CD4-positive, alpha-beta memory T cell (primary cell): ENCODE data around the gene CCT6B. TPM values are rescaled to one million over a fixed set of nuclear protein-coding genes. Genes with fewer than 3 reads are reported as not detected.

ENCODE experiments used
- CTCF ChIA-PET: fragments of 350-600 bp; sonication (Branson Sonifier 250); formaldehyde crosslinking; loops from one replicate; lab custom pipeline; 2021; ENCODE audit warnings: inconsistent platforms; ENCODE audit not compliant: partially characterized antibody; lab: Charles Lee
- POLR2A ChIA-PET: fragments of 350-600 bp; sonication (Branson Sonifier 250); formaldehyde crosslinking; loops from one replicate; lab custom pipeline; 2021; ENCODE audit not compliant: partially characterized antibody; lab: Charles Lee
- DNase-seq, 5 donors: peaks; one replicate each; pipeline versions ENCODE4 v3.0.0 to v3.0.0-alpha.2; 2020 to 2022; ENCODE audit warnings: mixed read lengths in 1 of 5
- H3K27ac ChIP-seq: one replicate; pipeline ENCODE4 v1.7.0; 2013; ENCODE audit warnings: low read depth, low read length
- H3K27me3 ChIP-seq: 2 replicates; pipeline ENCODE4 v1.7.0; 2013; ENCODE audit warnings: mild to moderate bottlenecking, low read length, moderate library complexity; ENCODE audit not compliant: insufficient read depth
- H3K36me3 ChIP-seq: 2 replicates; pipeline ENCODE4 v1.7.0; 2013; ENCODE audit warnings: mild to moderate bottlenecking, low read length, moderate library complexity; ENCODE audit not compliant: insufficient read depth
- H3K4me1 ChIP-seq: 2 replicates; pipeline ENCODE4 v1.7.0; 2013; ENCODE audit warnings: mild to moderate bottlenecking, low read length, moderate library complexity; ENCODE audit not compliant: insufficient read depth
- H3K4me3 ChIP-seq, 2 donors: one replicate each; pipeline ENCODE4 v1.7.0; 2013; ENCODE audit warnings: low read length in 2 of 2, mild to moderate bottlenecking in 1 of 2
- H3K9me3 ChIP-seq, 2 donors: one replicate each; pipeline ENCODE4 v1.7.0; 2013; ENCODE audit warnings: low read length in 2 of 2, control low read depth in 1 of 2; ENCODE audit not compliant: control insufficient read depth in 1 of 2
- H3K27ac Mint-ChIP-seq, 7 donors: one replicate each; pipeline ENCODE4 v1.8.0; 2020 to 2021; ENCODE audit warnings: mixed read lengths in 7 of 7, mild to moderate bottlenecking in 6 of 7, inconsistent platforms in 3 of 7, moderate library complexity in 3 of 7
- H3K27me3 Mint-ChIP-seq, 2 donors: one replicate each; pipeline ENCODE4 v1.8.0; 2020 to 2021; ENCODE audit warnings: mixed read lengths in 2 of 2
- H3K36me3 Mint-ChIP-seq, 2 donors: one replicate each; pipeline ENCODE4 v1.8.0; 2020 to 2021; ENCODE audit warnings: mixed read lengths in 2 of 2, inconsistent platforms in 1 of 2, mild to moderate bottlenecking in 1 of 2
- H3K4me1 Mint-ChIP-seq, 4 donors: one replicate each; pipeline ENCODE4 v1.8.0; 2020 to 2021; ENCODE audit warnings: mixed read lengths in 4 of 4, mild to moderate bottlenecking in 1 of 4
- H3K4me3 Mint-ChIP-seq, 8 donors: one replicate each; pipeline ENCODE4 v1.8.0; 2020 to 2021; ENCODE audit warnings: mixed read lengths in 8 of 8, mild to moderate bottlenecking in 7 of 8, moderate library complexity in 6 of 8, inconsistent platforms in 3 of 8
- H3K9me3 Mint-ChIP-seq, 8 donors: one replicate each; pipeline ENCODE4 v1.8.0; 2020 to 2021; ENCODE audit warnings: mixed read lengths in 8 of 8, mild to moderate bottlenecking in 5 of 8, inconsistent platforms in 3 of 8, moderate library complexity in 1 of 8
- intact Hi-C: fragments of 100-400 bp; cut with micrococcal nuclease; formaldehyde crosslinking; loops from one replicate; pipeline ENCODE4 v1.15.1; 2023
- polyA plus RNA-seq, 2 donors: library from polyadenylated mRNA; unstranded; fragments of 300-500 nt; fragmentation: Illumina TruSeq; gene quantifications; one replicate each; pipeline ENCODE4 v1.2.3, GENCODE V29; 2021
- total RNA-seq, 2 experiments: library from RNA; stranded (reverse); gene quantifications; one replicate each; pipeline ENCODE4 v1.2.3, GENCODE V29; 2021

Gene CCT6B
- total and polyA plus RNA-seq, 4 experiments from 2014 or later, result 0.61 to 2.1 (median 1.8) TPM

DNA sequence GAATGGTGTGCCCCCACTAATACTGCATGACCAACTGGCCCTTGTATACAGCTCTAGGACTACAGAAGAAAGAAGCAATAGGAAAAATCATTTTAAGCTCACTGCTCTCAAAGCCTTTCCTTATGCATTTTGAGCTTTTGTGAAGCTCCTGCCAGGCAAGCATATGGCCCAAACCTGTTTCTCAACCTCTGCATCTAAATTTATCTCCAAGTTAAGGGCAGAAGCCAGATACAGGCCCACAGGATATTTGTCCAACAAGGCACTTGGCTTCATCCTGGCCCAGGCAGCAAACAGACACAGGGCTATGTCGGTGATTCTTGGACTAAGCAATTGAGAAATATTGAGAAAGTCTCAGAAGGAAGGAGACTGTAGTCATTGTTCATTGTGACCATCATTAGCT lies 43.9 kb downstream of the CCT6B start:
- peaks cover 1 to 5% of the 10 kb centered on the region in 2 donors for H3K27me3 Mint-ChIP-seq
- ChIA-PET POLR2A (no interaction called here), CTCF (no interaction called here)
- H3K36me3 Mint-ChIP-seq, result no peaks in the 10 kb centered on the region
- H3K4me1 ChIP-seq, result no peaks in the 10 kb centered on the region
- no peak overlapping the region for H3K4me3 ChIP-seq
- no peak for DNase-seq
- no peaks in the 10 kb centered on the region for H3K9me3 ChIP-seq
- no peak overlapping the region for H3K4me3 Mint-ChIP-seq
- H3K4me1 Mint-ChIP-seq, result no peaks in the 10 kb centered on the region
- no peak overlapping the region for H3K27ac ChIP-seq
- no peaks in the 10 kb centered on the region for H3K36me3 ChIP-seq
- H3K27ac Mint-ChIP-seq, result no peak overlapping the region
- peaks cover 0 to 2% (median 0%) of the 10 kb centered on the region in 8 donors for H3K9me3 Mint-ChIP-seq
- intact Hi-C loops, result no loop called here
- no peaks in the 10 kb centered on the region for H3K27me3 ChIP-seq

DNA sequence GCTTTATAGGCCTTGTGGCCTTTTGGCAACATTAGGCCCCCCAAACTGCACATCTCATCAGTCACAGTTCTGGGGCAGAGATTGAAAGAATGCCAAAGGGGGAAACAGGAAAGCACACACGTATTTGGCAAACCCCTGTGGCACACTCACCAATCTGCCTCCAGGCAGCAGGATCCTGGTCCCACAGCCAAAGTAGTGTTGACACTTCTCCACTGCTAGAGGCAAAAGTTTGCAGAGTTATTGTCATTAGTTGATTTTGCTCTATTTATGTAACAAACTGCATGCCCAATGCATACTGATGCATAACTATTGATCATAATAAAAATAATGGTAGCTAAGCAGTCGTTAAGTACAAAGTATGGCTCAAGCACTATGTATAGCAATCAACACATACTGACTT lies 45.1 kb downstream of the CCT6B start:
- H3K27me3 Mint-ChIP-seq, result peaks cover 3 to 5% of the 10 kb centered on the region in 2 donors
- H3K4me1 Mint-ChIP-seq, result no peaks in the 10 kb centered on the region
- no peaks in the 10 kb centered on the region for H3K9me3 ChIP-seq
- H3K36me3 ChIP-seq, result no peaks in the 10 kb centered on the region
- no peaks in the 10 kb centered on the region for H3K27me3 ChIP-seq
- CTCF ChIA-PET, result interaction anchor here (0.8 kb wide), 1 partner anchor 27 kb away, joined by 3 read pairs; no protein-coding TSS in a partner anchor
- intact Hi-C loops, result no loop called here
- H3K4me1 ChIP-seq, result no peaks in the 10 kb centered on the region
- H3K27ac Mint-ChIP-seq, result no peak overlapping the region
- DNase-seq, result no peak
- no peak overlapping the region for H3K27ac ChIP-seq
- H3K9me3 Mint-ChIP-seq, result peaks cover 0 to 2% (median 0%) of the 10 kb centered on the region in 8 donors
- H3K4me3 Mint-ChIP-seq, result no peak overlapping the region
- no peak overlapping the region for H3K4me3 ChIP-seq
- H3K36me3 Mint-ChIP-seq, result no peaks in the 10 kb centered on the region
- POLR2A ChIA-PET, result no interaction called here

DNA sequence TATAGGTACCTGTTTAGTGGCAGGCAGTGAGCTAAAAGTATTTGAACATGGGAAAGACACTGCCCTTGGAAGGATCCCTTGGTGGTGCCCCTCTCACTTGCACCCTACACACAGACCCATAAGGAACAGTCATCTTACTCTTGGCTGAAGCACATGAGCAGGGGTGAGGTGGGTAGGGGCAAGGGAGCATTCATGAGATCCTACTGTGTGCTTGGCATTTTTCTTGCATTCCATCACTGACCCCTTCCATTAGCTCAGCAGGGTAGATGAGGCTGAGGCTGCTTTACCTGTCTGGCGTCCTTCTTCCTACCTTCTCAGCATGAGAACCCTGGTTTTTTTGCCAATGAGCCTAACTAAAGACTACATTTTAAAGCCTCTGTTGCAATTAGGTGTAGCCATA lies 48.3 kb downstream of the CCT6B start:
- POLR2A ChIA-PET, result no interaction called here

DNA sequence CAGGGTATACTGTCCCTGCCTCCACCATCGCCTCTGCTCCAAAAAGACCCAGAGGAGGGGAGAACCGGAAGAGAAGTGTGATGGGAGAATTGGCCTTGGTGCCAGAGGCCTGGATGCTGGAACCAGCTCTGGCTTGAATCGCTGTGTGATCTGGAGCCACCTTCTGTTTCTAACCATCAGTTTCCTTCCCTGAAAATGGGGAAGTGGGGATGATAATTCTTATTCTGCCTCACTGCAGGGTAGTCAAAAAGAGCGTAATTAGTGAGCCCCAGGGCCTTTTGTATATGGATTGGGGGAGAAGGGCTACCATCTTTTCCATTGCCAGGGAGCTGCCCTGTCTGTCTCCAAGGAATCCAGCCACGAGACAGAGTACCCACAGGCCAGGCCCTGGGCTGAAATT lies 52.2 kb downstream of the CCT6B start:
- Mint-ChIP-seq H3K36me3 (no peaks in the 10 kb centered on the region), H3K27ac (no peak overlapping the region), H3K27me3 (peaks cover 6 to 14% of the 10 kb centered on the region in 2 donors), H3K4me3 (no peak overlapping the region), H3K9me3 (no peaks in the 10 kb centered on the region), H3K4me1 (no peaks in the 10 kb centered on the region)
- ChIA-PET CTCF (no interaction called here), POLR2A (no interaction called here)
- Histone ChIP-seq H3K27ac (no peak overlapping the region), H3K36me3 (no peaks in the 10 kb centered on the region), H3K9me3 (no peaks in the 10 kb centered on the region), H3K4me1 (no peaks in the 10 kb centered on the region), H3K27me3 (no peaks in the 10 kb centered on the region), H3K4me3 (no peak overlapping the region)
- DNase-seq, result no peak
- intact Hi-C loops, result no loop called here

More for the DNA sequence above, 48.3 kb downstream of the CCT6B start:
- Histone ChIP-seq H3K4me1 (no peaks in the 10 kb centered on the region), H3K27ac (no peak overlapping the region), H3K27me3 (no peaks in the 10 kb centered on the region), H3K9me3 (no peaks in the 10 kb centered on the region), H3K36me3 (no peaks in the 10 kb centered on the region), H3K4me3 (no peak overlapping the region)
- intact Hi-C loops, result no loop called here
- CTCF ChIA-PET, result no interaction called here
- H3K9me3 Mint-ChIP-seq, result peaks cover 0 to 2% (median 0%) of the 10 kb centered on the region in 8 donors
- no peak for DNase-seq
- no peak overlapping the region for H3K4me3 Mint-ChIP-seq
- no peak overlapping the region for H3K27ac Mint-ChIP-seq
- peaks cover 3 to 6% of the 10 kb centered on the region in 2 donors for H3K27me3 Mint-ChIP-seq
- no peaks in the 10 kb centered on the region for H3K36me3 Mint-ChIP-seq
- H3K4me1 Mint-ChIP-seq, result no peaks in the 10 kb centered on the region

DNA sequence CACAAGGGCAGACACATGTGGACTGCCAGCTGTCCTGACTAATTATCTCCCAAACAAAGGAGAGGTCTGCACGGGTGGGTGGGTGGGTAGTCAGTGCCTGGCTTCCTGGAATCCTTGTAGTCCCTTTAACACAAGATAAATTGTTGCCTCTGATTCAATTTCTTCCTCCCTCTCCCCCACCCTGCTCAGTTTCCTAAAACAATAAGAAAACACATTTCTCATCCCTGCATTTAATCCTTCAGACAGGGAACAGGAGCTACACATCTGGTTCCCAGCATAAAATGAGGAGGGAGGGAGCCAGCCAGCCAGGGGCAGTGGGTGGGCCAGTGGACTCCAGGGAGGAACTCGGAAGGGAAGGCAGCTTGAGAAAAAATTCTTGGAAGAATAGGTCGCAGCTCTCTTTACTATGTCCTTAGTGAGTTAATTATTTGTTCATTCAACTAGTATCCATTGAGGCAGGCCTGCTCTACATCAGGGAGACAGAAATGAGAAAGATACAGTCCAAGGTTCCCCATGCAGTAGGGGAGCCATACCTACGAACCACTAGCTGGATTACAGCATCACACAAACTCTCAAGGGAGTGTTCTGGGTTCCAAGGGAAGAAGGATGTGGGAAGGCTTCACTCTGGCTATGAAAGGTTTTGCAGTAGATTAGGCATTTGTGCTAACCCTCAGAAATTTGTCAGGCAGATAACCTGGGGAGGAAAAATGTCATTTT lies 58.3 kb downstream of the CCT6B start:
- H3K27me3 ChIP-seq, result no peaks in the 10 kb centered on the region
- Mint-ChIP-seq H3K27ac (no peak overlapping the region), H3K27me3 (peaks cover 22 to 27% of the 10 kb centered on the region in 2 donors), H3K4me1 (no peaks in the 10 kb centered on the region), H3K9me3 (no peaks in the 10 kb centered on the region), H3K4me3 (no peak overlapping the region), H3K36me3 (no peaks in the 10 kb centered on the region)
- no peak overlapping the region for H3K27ac ChIP-seq
- POLR2A ChIA-PET, result no interaction called here
- no peak overlapping the region for H3K4me3 ChIP-seq
- no peaks in the 10 kb centered on the region for H3K4me1 ChIP-seq
- intact Hi-C loops, result no loop called here
- H3K9me3 ChIP-seq, result no peaks in the 10 kb centered on the region
- H3K36me3 ChIP-seq, result no peaks in the 10 kb centered on the region
- DNase-seq, result no peak
- CTCF ChIA-PET, result no interaction called here

DNA sequence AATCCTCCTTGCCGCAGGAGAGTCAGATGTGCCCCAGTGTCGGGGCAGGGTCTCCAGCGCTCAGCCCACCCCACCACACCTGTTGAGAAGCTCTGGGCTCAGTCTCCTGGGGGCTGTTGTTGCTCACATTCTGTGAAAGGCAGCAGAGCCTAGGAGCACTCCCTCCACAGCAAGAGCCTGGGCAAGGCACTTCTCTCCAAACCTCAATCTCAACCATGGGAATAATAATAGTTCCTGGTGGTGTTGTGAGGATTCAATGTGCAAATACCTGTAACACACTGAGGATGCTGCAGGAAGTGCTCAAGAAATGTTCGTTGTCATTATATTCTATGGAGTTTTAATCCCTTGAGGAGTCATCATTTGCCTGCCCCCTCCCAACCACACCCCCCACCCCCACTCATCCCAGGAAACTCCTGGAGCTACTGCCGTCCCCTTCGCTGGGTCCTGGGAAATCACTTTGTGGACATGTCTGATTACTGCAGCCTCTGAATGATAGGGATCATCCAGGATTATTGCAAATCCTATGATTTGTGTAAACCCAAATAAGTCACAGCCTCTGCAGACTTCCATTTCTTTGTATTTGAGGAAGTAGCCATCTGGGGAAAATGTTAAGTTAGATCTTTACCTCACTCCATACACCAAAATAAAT lies 61.5 kb downstream of the CCT6B start:
- Mint-ChIP-seq H3K4me1 (no peaks in the 10 kb centered on the region), H3K27me3 (peaks cover 35 to 38% of the 10 kb centered on the region in 2 donors), H3K27ac (no peak overlapping the region), H3K9me3 (no peaks in the 10 kb centered on the region), H3K36me3 (no peaks in the 10 kb centered on the region), H3K4me3 (no peak overlapping the region)
- CTCF ChIA-PET, result no interaction called here
- Histone ChIP-seq H3K27ac (no peak overlapping the region), H3K36me3 (no peaks in the 10 kb centered on the region), H3K4me1 (no peaks in the 10 kb centered on the region), H3K9me3 (no peaks in the 10 kb centered on the region), H3K4me3 (no peak overlapping the region), H3K27me3 (no peaks in the 10 kb centered on the region)
- no peak for DNase-seq
- intact Hi-C loops, result no loop called here
- POLR2A ChIA-PET, result no interaction called here

DNA sequence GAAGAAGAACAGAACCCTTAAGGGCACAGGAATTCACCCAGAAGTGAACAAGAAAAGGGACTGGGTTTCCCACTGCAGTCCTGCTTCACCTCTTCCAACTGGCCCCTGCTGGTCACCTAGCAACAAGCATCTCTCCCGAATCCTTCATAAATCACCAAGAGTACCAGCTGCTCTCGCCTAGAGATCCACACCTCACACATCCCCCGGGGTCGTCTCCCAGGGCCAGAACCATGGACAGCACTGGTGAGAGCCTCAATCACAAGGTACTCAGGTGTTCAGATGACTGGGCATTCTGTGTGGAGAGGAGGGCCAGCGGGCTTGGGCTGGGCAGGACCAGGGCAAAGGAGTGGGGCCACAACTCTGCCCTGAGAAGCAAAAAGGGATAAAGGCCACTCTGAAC lies 65.9 kb downstream of the CCT6B start:
- H3K4me3 ChIP-seq, result no peak overlapping the region
- H3K36me3 ChIP-seq, result no peaks in the 10 kb centered on the region
- no peaks in the 10 kb centered on the region for H3K4me1 Mint-ChIP-seq
- no peaks in the 10 kb centered on the region for H3K9me3 Mint-ChIP-seq
- CTCF ChIA-PET, result no interaction called here
- no peak for DNase-seq
- H3K4me1 ChIP-seq, result no peaks in the 10 kb centered on the region
- no peaks in the 10 kb centered on the region for H3K36me3 Mint-ChIP-seq
- no peak overlapping the region for H3K4me3 Mint-ChIP-seq
- POLR2A ChIA-PET, result no interaction called here
- intact Hi-C loops, result no loop called here
- peaks cover 32 to 39% of the 10 kb centered on the region in 2 donors for H3K27me3 Mint-ChIP-seq
- no peak overlapping the region for H3K27ac Mint-ChIP-seq
- H3K27ac ChIP-seq, result no peak overlapping the region
- H3K27me3 ChIP-seq, result no peaks in the 10 kb centered on the region
- H3K9me3 ChIP-seq, result no peaks in the 10 kb centered on the region
